OCI-LY3 (cell line): ENCODE measurements around the gene CUX1.

Experiments
- EZH2phosphoT487 ChIP-seq: fragments of 200-600 bp; shearing (Covaris generic); IDR thresholded peaks from 2 replicates; pipeline ENCODE4 v1.6.1; 2018; ENCODE audit warnings: antibody characterized with exemption, mixed run types, low read depth
- TF ChIP-seq, protein P1 (sequence below): fragments of 200-600, 300-600 bp; sonication (generic); IDR thresholded peaks from 2 replicates; pipeline ENCODE4 v1.5.1; 2014; ENCODE audit warnings: antibody characterized with exemption, low read length, low read depth

DNA sequence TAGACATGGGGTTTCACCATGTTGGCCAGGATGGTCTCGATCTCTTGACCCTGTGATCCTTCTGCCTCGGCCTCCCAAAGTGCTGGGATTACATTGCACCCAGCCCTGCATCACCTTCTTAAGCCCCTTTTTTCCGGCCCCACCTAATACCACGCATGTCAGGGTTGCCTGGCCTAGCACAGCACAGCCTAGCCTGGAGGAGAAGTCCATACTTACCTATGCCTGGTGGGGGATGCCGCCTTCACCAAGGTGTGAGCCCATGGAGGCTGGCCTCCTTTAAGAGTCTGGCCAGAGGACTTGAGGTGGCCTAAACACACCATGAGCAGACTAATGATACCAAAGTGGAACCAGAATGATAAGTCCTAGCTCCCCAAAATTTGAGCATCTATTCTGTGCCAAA is 22.0 kb upstream of the CUX1 start:
- TF ChIP-seq, protein P1, sequence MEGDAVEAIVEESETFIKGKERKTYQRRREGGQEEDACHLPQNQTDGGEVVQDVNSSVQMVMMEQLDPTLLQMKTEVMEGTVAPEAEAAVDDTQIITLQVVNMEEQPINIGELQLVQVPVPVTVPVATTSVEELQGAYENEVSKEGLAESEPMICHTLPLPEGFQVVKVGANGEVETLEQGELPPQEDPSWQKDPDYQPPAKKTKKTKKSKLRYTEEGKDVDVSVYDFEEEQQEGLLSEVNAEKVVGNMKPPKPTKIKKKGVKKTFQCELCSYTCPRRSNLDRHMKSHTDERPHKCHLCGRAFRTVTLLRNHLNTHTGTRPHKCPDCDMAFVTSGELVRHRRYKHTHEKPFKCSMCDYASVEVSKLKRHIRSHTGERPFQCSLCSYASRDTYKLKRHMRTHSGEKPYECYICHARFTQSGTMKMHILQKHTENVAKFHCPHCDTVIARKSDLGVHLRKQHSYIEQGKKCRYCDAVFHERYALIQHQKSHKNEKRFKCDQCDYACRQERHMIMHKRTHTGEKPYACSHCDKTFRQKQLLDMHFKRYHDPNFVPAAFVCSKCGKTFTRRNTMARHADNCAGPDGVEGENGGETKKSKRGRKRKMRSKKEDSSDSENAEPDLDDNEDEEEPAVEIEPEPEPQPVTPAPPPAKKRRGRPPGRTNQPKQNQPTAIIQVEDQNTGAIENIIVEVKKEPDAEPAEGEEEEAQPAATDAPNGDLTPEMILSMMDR = no peak
- no peak for TF ChIP-seq EZH2phosphoT487
